Ramos (cell line): ENCODE data around the gene LMAN2L.

Source experiments
- in situ Hi-C: fragments of 300-500 bp; cut with MboI; formaldehyde crosslinking; loops from one replicate; pipeline ENCODE4 v1.14.3; 2022; ENCODE audit warnings: low sequenced_read_pairs; ENCODE audit not compliant: unreplicated experiment

LMAN2L gene

DNA sequence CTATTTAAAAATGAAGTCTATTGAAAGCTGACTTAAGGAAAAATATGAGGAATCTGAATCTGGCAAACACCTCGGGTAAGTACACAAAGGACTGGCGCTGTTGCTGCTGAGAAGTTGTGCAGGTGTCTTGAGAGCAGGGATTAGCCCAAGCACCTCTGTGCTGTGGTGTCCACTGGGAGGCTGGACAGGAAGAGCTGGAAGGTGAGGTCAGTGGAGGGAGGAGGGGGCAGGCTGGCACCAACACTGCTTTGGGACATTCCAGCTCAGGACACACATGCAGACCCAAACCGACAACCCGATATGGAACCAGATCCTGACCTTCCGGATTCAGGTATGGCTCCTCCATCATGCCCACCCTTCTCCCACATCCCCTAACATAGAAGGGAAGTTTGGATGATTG, 76.7 kb downstream of the LMAN2L start:
- in situ Hi-C loops, result no loop called here

DNA sequence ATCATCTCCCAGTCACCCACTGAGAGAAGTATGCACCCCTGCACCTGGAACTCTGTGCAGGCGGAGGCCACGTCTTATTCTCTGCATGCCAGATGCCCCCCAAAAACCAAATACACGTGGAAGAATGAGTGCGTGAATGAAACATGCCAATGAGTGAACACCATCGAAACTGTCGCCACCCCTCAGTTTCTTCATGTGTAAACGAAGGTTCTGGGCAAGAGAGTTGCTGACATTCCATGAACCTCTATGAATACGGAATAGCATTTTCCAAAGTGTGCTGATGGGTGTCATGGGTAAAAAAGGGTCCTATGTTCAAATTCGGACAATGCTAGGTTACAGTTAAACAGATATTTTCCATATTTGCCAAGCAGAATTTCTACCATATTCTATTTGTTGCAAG, 77.5 kb downstream of the LMAN2L start:
- in situ Hi-C loops, result no loop called here

DNA sequence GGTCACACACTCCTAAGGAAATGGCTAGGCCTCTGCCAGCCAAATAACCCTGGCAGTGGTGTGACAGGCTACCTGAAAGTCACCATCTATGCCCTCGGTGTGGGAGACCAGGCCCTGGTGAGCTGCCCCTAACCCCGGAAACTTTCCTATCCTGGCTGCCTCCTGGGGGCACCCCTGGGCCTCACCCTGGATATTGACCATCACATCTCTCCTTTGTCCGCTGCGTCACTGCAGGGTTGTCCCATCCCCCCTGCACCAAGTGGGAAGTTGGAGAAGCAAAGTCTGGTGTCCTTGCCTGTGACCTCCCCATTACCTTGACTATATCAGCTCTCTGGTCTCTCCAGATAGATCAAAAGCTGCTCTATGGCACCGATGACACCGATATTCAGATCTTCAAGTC, 78.5 kb downstream of the LMAN2L start:
- in situ Hi-C loops, result no loop called here

DNA sequence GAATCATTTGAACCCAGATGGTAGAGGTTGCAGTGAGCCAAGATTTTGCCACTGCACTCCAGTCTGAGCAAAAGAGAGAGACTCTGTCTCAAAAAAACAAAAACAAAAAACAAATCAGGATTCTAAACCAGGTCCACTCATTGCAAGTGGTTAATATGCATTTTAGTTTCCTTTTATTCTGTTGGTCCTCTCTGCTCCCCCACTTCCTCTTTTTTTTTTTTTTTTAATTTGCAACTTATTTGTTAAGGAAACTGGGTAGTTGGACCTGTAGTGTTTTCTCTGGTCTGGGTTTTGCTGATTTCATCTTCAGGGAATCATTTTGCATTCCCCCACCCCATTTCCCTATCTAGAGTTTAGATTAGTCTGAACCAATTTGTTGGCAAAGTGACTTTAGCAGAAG, 83.3 kb downstream of the LMAN2L start:
- in situ Hi-C loops, result no loop called here
